Measurements from ENCODE around the gene GPHN.
A peak's percentile ranks its signal among the peaks of the same experiment; 100 is the strongest.
"Not testable (repeated sequence)": the region's sequence is repeated elsewhere in the genome, so short reads cannot be mapped to it uniquely, and the experiment has no call there.

Gene GPHN

DNA sequence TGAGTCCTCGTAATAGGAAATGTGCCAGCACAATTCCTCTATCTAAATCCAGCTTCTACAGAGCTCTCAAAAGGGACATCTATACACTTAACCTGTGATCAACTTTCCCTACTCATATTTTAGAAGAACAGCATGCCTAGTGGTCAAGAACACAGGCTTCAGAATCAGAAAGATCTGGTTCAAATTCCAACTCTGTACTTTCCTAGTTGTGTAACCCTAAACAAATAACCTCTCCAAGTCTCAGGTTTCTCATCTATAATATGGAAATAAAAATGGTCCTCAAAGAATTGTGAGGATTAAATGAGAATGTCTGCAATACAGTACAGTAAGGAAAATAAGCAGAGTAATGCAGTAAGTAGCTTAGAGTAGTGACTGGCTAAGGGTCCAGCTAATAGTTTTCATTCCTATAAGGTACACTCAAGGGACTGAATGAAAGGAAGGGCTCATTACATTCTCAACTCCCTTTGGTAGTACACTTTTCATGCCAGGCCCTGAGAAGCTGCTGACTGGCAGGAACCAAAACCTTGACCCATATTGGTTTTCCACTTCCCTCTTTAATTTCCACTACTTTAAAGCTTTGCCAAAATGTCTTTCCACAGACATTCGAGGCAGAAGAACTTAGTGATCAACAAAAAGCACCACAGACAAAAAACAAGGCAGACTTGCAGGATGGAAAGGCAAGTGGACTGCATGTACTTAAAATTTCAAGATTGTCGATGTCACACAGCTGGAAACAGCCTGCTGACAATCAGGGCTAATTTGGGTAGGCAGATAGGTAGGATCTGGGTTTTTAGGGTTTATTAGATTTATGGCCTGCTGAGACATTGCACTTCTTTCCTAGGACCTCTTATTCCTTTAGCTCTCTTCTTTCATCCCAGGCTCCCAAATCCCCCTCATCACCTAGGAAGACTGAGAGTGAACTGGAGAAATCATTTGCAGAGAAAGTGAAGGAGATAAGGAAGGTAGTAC lies 17.5 kb upstream of the GPHN start:
- Histone ChIP-seq H3K9me3 (ENCODE audit: control insufficient read depth, insufficient read depth, low read length) (no peaks in the 10 kb centered on the region), H3K36me3 (ENCODE audit: insufficient read depth, low read length) (no peaks in the 10 kb centered on the region), H3K9ac (ENCODE audit: low read depth, low read length) (no peak overlapping the region), H3K4me1 (ENCODE audit: insufficient read depth, low read length) (no peaks in the 10 kb centered on the region)

DNA sequence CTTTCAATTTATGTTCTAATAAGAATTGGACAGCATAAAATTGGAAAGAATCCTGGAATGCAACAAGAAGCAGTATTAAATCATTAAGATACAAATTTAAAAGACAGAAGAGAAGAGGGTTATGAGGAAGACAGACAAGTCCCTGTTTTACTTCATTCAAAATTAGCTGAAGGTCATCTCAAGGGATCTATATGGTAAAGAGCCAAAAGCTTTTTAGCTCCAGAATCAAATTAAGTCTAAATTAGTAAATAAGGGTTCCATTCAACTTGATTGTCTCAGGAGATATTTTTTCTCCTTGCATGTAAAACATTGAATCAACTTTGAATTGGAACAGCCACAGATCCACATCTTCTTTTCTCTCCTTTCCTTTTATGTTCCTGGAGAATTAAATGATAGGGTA lies 14.2 kb upstream of the GPHN start:
- H3K4me1 ChIP-seq (ENCODE audit: insufficient read depth, low read length): no peaks in the 10 kb centered on the region
- H3K9me3 ChIP-seq (ENCODE audit: control insufficient read depth, insufficient read depth, low read length): no peaks in the 10 kb centered on the region
- H3K36me3 ChIP-seq (ENCODE audit: insufficient read depth, low read length): no peaks in the 10 kb centered on the region
- no peak overlapping the region for H3K9ac ChIP-seq (ENCODE audit: low read depth, low read length)

DNA sequence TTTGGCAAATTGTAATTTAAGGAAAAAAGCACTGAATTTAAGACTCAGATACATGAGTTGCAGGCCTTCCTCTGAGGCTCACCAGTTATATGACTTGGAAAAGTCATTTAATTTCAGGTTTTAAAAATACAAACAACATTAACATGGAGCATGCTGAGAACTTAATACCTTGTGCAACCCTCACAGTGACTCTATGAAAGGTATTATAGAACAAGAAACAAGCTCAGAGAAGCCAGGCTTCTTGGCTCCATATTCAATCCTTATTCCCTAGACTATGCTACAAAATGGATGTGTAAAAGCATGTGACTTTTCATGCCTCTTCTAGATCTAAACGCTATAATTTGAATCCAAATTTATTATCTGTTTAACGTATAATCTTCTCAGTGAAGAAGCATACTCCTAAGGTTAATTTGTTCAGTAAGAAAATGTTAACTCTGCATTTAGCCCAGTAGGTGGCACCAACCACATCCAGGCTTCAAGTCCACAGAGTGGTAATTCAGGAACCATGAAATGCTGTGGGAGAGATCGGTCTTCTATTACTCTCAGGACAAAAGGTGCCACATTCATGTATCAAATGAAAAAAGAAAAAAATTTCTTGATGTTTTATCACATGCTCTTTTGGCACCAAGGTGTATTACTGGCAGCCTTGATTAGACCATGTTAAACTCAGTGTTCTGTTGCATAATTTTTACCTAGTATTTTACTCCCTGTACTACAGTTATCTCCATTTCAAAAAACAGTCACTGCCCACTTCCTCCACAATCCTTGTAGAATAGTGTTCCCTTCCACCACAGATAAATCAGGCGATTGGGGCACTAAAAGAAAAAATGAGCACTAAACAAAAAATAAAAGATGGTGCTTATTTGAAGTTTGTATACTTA lies 12.5 kb upstream of the GPHN start:
- Histone ChIP-seq H3K9me3 (ENCODE audit: control insufficient read depth, insufficient read depth, low read length) (no peaks in the 10 kb centered on the region), H3K9ac (ENCODE audit: low read depth, low read length) (no peak overlapping the region), H3K4me1 (ENCODE audit: insufficient read depth, low read length) (no peaks in the 10 kb centered on the region), H3K36me3 (ENCODE audit: insufficient read depth, low read length) (no peaks in the 10 kb centered on the region)

DNA sequence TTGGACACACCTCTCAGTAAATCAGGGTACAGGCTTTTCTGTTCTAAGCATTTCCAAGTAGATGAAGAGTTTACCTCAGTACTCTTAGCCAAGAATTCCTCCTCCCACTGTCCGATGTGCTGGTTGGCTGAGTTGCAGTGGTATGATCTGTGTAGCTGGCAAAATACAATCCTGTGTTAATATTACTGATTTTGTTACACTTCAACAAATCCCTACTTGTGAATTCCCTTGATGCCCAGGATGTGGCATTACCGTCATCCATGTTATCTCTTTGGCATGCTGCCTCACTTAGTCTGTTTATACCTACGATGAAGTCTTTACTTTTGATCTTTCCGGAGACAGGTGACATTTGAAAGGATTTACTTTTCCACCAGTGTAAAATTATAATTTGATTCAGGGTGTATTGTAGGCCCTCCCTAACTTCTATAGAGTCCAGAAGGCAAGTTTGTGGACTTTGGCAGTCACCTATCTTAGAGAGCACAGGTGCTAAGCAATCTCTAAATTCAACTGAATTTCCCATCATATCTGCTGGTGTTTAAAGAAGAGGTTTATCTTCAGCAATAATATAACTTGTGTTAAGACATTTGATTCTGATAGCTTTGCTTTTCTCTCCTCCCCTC lies 11.6 kb upstream of the GPHN start:
- H3K36me3 ChIP-seq (ENCODE audit: insufficient read depth, low read length): no peaks in the 10 kb centered on the region
- no peaks in the 10 kb centered on the region for H3K9me3 ChIP-seq (ENCODE audit: control insufficient read depth, insufficient read depth, low read length)
- no peaks in the 10 kb centered on the region for H3K4me1 ChIP-seq (ENCODE audit: insufficient read depth, low read length)
- no peak overlapping the region for H3K9ac ChIP-seq (ENCODE audit: low read depth, low read length)

DNA sequence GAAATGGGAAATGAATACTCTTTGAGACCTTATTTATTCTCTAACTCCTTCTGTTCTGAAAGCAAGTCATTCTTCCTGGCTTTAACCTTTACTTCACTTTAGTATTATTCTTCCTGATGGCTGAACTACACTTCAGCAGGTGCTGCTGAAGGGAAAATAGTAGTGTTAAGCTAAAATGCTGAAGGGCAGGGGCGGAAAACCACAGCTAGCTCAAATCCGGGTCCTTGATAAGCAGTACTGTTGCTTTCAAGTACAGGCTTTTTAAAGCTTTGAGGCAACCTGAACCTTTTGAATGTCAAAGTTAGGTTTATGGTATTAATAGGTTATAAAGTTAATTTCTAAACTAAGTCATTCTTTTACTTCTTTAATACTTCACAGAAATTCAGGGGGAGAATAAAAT lies 11.0 kb upstream of the GPHN start:
- no peaks in the 10 kb centered on the region for H3K36me3 ChIP-seq (ENCODE audit: insufficient read depth, low read length)
- H3K9me3 ChIP-seq (ENCODE audit: control insufficient read depth, insufficient read depth, low read length): no peaks in the 10 kb centered on the region
- no peaks in the 10 kb centered on the region for H3K4me1 ChIP-seq (ENCODE audit: insufficient read depth, low read length)
- no peak overlapping the region for H3K9ac ChIP-seq (ENCODE audit: low read depth, low read length)

DNA sequence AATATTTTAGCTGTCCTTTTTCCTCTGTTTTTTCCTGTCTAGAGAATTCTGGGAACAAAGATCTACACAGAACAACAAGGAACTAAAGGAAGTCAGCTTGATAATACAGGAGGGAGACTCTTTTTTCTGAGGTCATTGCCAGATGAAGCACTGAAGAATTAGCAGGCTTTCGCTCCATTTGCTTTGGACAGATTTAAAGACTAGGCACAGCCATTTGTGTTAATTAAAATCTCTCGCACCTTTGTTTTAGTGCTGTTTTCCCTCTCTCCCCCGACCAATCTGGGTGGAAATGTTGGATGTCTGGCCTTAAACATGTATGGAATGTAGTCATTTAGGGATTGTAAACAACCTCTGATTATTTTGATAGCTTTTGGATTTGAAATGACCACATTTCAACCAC lies 9.6 kb upstream of the GPHN start:
- Histone ChIP-seq H3K36me3 (ENCODE audit: insufficient read depth, low read length) (no peaks in the 10 kb centered on the region), H3K4me1 (ENCODE audit: insufficient read depth, low read length) (no peaks in the 10 kb centered on the region)

DNA sequence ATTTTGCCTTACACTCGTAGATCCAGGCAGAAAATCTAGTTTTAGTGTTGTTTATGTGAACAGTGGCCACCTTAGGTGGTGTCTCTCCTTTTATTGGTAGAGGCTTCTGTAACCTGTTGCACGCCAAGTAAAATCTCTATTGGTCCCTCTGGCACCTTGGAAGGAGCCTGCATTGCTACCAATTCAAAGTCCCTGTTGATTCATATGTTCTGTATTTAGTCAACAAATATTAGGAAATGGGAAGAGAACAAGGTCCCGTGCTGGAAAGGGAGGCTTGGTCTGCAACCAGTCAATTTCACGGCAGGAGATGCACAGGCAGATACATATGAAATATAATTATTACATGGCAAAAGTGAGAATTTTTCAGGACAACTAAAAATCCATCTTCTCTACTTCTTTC lies 6.4 kb upstream of the GPHN start:
- H3K9me3 ChIP-seq (ENCODE audit: control insufficient read depth, insufficient read depth, low read length): no peaks in the 10 kb centered on the region
- H3K36me3 ChIP-seq (ENCODE audit: insufficient read depth, low read length): no peaks in the 10 kb centered on the region
- H3K9ac ChIP-seq (ENCODE audit: low read depth, low read length): no peak overlapping the region
- H3K4me1 ChIP-seq (ENCODE audit: insufficient read depth, low read length): no peaks in the 10 kb centered on the region

More for the DNA sequence above, 9.6 kb upstream of the GPHN start:
- no peaks in the 10 kb centered on the region for H3K9me3 ChIP-seq (ENCODE audit: control insufficient read depth, insufficient read depth, low read length)
- no peak overlapping the region; the same call in 1 of the 2 replicates for H3K9ac ChIP-seq (ENCODE audit: low read depth, low read length)

GRCh38 chr14:66502836-66503235 lies 5.1 kb upstream of the GPHN start:
- not testable (repeated sequence) for H3K4me1 ChIP-seq (ENCODE audit: insufficient read depth, low read length); H3K9ac ChIP-seq (ENCODE audit: low read depth, low read length); H3K36me3 ChIP-seq (ENCODE audit: insufficient read depth, low read length); H3K9me3 ChIP-seq (ENCODE audit: control insufficient read depth, insufficient read depth, low read length)

GRCh38 chr14:66503532-66503931 lies 4.4 kb upstream of the GPHN start:
- Histone ChIP-seq H3K4me1 (ENCODE audit: insufficient read depth, low read length) (no peaks in the 10 kb centered on the region), H3K9ac (ENCODE audit: low read depth, low read length) (no peak overlapping the region), H3K9me3 (ENCODE audit: control insufficient read depth, insufficient read depth, low read length) (no peaks in the 10 kb centered on the region)

DNA sequence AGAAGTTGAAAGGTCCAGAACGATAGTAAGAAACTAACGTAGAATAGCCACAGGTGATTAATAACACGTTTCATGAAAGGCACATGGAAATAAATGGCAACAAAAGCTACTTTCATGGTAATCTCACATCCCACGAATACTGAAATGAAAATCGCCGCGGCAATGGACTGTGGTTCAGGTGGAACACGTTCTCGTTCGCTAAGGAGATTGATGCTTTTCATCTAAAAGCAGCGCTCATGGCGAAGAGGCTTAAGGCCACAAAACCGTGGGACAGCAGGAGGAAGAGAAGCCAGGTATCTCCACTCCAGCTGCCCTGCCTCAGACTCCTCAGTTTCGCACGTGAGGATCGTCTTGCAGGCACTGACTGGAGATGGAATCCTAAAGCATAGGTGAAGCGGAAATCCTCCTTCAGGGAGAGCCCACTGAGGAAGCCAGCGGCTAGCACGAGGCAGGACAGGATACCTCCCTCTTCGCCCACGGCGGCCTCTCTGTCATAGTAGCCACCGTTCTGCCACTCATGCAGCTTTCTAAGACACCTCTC lies 696 bp upstream of the GPHN start:
- Histone ChIP-seq H3K36me3 (ENCODE audit: insufficient read depth, low read length) (no peaks in the 10 kb centered on the region), H3K4me1 (ENCODE audit: insufficient read depth, low read length) (no peaks in the 10 kb centered on the region), H3K9me3 (ENCODE audit: control insufficient read depth, insufficient read depth, low read length) (no peaks in the 10 kb centered on the region), H3K9ac (ENCODE audit: low read depth, low read length) (peak overlapping the region; percentile 69)

More at GRCh38 chr14:66503532-66503931, 4.4 kb upstream of the GPHN start:
- H3K36me3 ChIP-seq (ENCODE audit: insufficient read depth, low read length): no peaks in the 10 kb centered on the region

DNA sequence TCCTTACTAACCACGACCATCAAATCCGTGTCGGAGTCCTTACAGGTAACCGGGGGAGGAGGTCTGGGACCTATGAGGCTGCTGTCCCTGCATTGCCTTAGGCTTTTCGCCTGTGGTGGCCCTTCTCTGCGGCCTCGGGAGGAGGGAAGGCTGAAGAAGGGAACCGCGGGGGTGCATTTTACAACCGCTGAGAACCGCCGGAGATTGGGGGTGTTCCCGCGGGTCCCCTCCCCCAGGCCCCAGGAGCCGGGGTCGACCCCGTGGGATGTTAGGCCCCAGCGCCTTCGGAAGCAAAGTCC lies 549 bp downstream of the GPHN start:
- Histone ChIP-seq H3K36me3 (ENCODE audit: insufficient read depth, low read length) (no peaks in the 10 kb centered on the region), H3K9me3 (ENCODE audit: control insufficient read depth, insufficient read depth, low read length) (no peaks in the 10 kb centered on the region), H3K9ac (ENCODE audit: low read depth, low read length) (peak overlapping the region; percentile 69), H3K4me1 (ENCODE audit: insufficient read depth, low read length) (no peaks in the 10 kb centered on the region)

DNA sequence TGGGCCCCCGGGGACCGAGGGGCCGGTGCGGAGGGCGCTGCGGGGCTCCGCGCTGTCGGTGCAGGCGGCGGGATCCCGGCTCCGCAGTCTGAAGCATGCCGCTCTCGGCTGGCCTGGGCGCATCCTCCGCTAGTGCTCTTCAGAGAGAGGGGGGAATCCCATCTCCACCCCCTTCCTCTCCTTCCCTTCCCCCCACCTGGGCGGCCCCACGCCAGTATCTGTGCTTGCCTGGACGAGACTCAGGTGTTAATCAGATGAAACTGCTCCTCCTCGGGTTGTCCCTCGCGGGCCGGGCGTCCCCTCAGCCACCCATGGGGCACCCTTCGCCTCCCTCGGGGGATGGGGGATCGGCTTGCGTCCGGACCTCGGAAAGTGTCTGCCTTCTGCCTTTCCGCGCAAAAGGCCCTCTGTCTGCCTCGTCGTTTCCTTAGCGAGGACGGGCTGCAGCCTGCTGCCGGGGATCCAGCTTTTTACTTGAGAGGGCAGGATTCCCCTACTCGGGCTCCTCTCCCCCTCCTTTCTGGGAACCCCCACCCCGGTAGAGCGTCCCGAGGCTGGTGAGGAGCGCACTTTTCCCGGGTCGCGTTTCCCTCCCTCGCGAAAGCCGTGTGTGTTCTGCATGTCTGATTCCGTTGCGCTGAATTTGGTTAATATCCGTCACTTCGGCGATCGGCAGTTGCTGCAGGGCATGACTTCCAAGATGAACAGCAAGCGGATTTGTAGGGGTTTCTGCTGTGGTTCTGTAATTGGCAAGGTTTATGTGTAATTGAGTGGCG lies 1.1 kb downstream of the GPHN start:
- H3K9me3 ChIP-seq (ENCODE audit: control insufficient read depth, insufficient read depth, low read length): no peaks in the 10 kb centered on the region
- no peaks in the 10 kb centered on the region for H3K36me3 ChIP-seq (ENCODE audit: insufficient read depth, low read length)
- peak overlapping the region; percentile 69 for H3K9ac ChIP-seq (ENCODE audit: low read depth, low read length)
- H3K4me1 ChIP-seq (ENCODE audit: insufficient read depth, low read length): no peaks in the 10 kb centered on the region

DNA sequence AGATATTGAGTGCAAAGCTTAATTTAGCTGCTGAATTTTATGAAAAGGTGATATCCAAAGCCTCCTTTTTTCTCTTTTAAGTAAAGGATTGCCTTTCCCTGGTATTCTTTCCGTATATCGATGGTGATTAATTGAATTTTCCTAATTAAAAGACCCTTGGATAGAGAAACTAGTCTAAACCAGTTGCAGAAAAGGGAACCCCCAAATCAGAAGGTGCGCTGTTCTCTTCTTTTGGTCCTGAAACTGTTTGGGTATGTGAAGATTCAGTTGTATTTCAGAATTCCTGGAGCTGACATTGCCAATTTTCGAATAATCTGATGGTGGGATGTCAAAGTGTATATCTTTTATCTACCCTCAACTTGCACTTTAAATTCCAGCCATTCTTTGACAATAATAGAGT lies 1.9 kb downstream of the GPHN start:
- Histone ChIP-seq H3K9me3 (ENCODE audit: control insufficient read depth, insufficient read depth, low read length) (no peaks in the 10 kb centered on the region), H3K9ac (ENCODE audit: low read depth, low read length) (peak overlapping the region; percentile 69; the same call in 1 of the 2 replicates), H3K4me1 (ENCODE audit: insufficient read depth, low read length) (no peaks in the 10 kb centered on the region), H3K36me3 (ENCODE audit: insufficient read depth, low read length) (no peaks in the 10 kb centered on the region)

DNA sequence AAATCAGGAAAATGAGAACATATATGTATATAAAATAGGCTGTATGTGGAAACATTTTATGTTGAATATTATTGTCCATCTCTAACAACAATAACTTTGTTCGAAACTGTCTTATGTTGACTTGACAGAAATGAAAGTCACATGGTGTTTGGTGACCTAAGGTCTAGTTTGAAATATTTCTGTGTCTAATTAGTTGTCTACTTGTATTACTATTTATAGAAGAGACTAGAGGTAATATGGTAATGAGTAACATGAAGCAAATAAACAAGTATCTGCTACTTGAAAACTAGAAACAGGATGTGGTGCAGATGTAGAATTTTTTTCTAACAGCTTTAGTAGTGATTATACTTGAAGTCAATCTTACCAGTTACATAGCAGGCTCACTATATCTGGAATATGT lies 3.9 kb downstream of the GPHN start:
- Histone ChIP-seq H3K9ac (ENCODE audit: low read depth, low read length) (no peak overlapping the region), H3K36me3 (ENCODE audit: insufficient read depth, low read length) (no peaks in the 10 kb centered on the region), H3K4me1 (ENCODE audit: insufficient read depth, low read length) (no peaks in the 10 kb centered on the region), H3K9me3 (ENCODE audit: control insufficient read depth, insufficient read depth, low read length) (no peaks in the 10 kb centered on the region)
